HG03159 (cell line): ENCODE results near the gene ATP11C.
A peak's percentile ranks its signal among the peaks of the same experiment; 100 is the strongest.
"Not testable (repeated sequence)": the region's sequence is repeated elsewhere in the genome, so short reads cannot be mapped to it uniquely, and the experiment has no call there.

Experiments
- ATAC-seq: cut with Tn5 transposase; IDR thresholded peaks from one replicate; pipeline ENCODE4 v1.9.1; 2021; ENCODE audit warnings: mild to moderate bottlenecking, moderate library complexity; ENCODE audit not compliant: unreplicated experiment

The ATP11C gene

DNA sequence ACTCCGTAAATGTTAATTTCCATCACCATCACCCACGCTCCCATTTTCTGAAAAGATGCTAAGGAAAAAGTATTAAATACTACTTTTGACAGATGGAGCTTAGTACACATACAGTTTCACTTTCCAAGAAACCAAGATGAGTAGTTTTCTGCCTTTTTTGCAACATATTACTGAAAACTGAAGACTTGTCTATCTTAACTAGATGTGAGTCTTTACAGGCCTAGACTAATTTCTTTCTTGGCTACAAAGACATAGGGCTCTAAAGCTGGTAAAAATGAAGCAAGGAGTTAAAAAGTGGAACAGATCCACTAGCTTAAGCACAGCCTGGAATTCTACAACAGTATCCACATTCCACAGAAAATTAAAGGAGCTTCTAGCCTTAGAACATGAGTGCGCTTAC lies 68.2 kb downstream of the ATP11C start:
- no peak for ATAC-seq

DNA sequence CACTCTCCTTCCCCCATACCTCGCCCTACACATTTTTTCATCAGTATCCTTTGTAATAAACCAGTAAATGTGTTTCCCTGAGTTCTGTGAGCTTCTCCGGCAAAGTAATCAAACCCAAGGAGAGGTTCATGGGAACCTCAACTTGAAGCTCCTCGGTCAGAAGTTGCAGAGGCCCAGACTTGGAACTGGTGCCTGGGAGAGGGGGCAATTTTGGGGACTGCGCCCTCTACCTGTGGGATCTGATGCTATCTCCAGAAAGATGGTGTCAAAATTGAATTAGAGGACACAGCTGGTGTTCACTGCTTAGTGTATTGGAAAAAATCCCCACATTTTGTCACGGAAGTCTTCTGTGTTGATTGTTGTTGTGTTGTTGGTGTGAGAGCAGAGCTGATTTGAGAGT lies 70.6 kb downstream of the ATP11C start:
- ATAC-seq = no peak

- ATAC-seq = not testable (repeated sequence)
Observed at GRCh38 chrX:139856826-139857225, 76.0 kb downstream of the ATP11C start.

- ATAC-seq = no peak
Observed at GRCh38 chrX:139851730-139852129, 81.1 kb downstream of the ATP11C start.

GRCh38 chrX:139850968-139851367 lies 81.9 kb downstream of the ATP11C start:
- ATAC-seq = no peak

DNA sequence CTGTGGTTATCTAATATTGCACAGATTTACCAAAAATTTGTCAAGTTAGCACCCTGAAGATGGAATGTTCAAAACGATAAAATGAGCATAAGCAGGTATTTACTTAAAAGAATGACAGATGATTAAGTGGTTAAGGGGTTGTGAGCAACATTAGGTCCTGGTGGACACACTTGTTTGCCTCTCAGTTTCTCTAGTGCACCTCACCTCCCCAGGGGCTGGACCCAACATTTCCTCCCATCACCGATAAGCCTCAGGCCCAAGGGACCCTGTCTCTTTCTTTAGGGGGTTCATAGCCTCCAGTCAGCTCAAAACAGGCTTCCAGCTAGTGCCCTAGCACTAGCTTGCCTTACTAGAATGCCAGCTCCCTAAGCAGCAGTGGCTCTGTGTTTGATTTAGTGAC lies 88.0 kb downstream of the ATP11C start:
- no peak for ATAC-seq

- ATAC-seq = peak; percentile 56
Observed at GRCh38 chrX:139844163-139844562, 88.7 kb downstream of the ATP11C start.

- ATAC-seq = no peak
Observed at GRCh38 chrX:139842326-139843185, 90.3 kb downstream of the ATP11C start.

- ATAC-seq = not testable (repeated sequence)
Observed at GRCh38 chrX:139836335-139836734, 96.5 kb downstream of the ATP11C start.

- no peak for ATAC-seq
Observed at GRCh38 chrX:139834879-139835278, 98.0 kb downstream of the ATP11C start.

DNA sequence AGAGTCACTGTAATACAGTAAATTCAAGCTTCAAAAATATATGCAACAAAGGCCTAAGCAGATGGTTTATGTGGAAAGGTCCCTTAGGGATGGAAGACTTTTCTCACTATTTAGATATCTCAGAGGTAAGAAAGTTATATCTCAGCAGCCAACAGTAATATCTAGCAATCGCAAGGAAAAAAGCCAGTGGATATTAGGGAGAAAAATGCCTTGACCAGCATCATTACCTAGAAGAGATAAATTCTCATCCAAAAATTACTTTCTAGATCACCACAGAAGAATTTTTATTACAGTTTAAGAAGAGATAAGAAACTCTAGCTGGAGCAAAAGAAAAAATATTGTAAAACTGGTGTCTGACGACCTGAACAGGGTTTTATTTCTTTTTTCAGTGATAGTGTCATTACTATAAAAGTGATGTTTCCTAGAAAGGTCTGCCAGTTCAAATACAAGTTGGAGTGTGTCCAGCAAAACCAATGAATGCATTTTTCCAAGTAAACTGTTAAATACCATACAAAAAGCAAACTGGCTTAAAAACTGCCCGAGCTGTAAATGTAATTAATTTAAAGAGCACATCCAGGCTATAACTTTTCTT lies 100.0 kb downstream of the ATP11C start:
- ATAC-seq = no peak

- peak; percentile 78 for ATAC-seq
Observed at GRCh38 chrX:139831675-139832456, 101.0 kb downstream of the ATP11C start.

DNA sequence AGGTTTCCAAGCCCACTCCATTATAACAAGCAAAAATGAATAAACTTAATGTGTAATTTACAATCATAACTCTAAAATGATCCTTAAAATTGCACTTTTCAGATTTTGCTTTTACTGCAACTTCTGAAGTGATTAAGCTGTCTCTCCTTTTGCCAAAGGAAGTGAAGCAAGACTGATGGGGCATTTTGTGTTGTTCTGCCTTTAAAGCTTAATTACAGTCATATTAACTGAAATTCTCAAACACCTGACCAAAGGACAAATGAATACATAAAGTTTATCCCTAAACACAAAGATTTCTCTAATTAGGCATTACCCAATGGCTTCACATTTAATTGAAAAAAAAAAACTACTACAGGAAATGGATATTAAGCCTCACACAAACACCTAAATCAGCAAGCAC lies 101.8 kb downstream of the ATP11C start:
- ATAC-seq = no peak

DNA sequence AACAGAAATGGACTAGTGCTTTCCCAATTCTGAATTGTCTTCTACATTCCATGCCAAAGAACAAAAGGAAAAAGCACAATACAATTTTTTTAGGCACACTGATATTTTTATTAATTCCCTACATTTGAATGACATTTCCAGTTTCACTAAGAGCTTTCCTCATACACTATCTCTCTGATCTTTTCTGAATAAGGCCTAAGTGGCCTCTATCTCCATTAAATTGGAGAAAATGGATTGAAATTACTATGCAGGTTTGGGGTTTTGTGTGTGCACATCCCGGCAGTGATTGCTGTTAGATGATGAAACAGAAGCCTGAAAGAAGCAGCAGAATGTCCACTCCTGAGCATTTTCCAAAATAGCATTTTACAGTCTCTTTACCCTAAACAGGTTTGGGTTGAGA lies 104.0 kb downstream of the ATP11C start:
- no peak for ATAC-seq

DNA sequence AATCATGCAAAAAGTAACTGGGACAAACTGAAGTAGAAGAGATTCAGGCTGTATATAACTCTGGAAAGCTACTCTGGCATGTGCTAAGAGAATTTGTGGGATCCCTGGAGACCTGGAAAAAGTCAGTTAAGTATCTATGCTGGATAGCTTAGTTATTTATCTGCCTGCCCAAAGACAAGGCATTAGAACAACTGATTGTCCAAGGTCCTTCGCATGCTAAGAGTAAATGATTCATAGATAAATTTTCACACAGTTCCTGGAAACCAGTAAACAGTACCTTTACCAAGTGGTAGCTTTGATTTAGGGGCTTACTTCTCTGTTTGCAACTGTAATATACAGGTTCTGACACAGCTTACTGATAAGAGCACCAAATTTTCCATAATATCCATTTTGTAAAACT lies 104.8 kb downstream of the ATP11C start:
- no peak for ATAC-seq

DNA sequence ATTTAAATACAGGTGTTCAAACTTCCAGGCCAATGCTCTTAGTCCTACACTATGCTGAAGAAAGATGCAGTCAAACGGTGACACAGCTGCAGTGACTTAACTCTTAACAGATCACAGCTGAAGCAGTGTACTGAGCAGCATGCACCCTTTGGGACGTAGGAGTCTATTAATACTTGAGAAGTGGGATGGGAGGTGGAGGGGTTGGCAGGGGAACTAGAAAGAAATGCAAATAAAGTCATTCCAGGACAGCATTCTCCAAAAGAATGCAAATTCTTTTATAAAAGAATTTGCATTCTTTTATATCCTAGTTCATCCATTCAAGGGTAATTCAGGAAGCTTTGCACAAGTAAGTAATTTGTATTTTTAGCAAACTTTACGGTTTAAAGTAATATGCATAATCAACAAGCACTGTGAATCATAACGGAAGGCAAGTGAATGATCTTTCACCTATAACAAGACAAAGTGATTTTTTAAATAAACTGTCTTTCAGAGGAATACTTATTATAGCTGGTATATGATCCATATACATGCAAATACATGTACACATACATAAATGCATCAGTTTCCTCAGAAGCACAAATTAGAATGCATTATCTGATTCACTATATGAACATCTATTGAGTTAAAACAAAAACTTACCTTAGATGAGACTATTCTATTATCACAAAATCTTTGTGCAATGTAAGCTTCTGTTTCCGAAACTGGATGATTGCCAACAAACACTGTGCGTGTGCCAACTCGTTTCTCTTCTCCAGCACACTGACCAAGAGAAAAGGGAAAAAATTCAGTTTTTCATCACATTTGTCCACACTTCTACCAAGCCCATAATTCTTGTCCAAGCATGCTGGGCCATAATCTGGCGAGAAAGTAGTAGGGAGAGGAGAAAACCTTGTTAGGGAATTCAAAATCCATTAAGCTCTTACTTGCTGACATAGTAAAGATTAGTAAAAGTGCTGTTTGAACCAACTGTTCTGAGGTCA lies 106.5 kb downstream of the ATP11C start:
- ATAC-seq = no peak

GRCh38 chrX:139825618-139826017 lies 107.2 kb downstream of the ATP11C start:
- no peak for ATAC-seq

- ATAC-seq = no peak
Observed at GRCh38 chrX:139823806-139824205, 109.0 kb downstream of the ATP11C start.

DNA sequence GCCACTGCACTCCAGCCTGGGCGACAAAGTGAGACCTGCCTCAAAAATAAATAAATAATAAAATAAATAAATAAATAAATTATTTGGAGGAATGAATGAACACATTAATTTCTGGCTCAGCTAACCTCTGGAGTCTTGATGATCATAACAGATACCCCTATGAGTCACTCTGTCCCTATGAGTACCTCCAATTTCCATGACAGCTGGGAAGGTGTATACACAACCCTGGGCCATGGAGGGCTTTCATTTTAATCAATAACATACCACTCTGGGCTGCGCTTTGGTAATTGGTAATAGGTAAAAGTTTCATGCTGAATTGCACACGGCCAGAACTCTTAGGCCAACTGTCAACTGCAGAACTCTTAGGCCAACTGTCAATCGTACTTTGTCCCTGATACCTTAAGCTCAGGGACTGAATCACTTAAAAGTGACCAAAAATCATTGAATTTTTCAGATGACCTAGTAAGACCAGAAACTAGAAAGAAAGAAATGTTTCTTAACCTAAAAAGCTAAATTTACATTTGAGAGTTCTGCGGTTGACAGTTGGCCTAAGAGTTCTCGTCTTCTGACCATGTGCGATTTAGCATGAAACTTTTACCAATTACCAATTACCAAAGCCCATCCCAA lies 112.4 kb downstream of the ATP11C start:
- ATAC-seq = no peak

DNA sequence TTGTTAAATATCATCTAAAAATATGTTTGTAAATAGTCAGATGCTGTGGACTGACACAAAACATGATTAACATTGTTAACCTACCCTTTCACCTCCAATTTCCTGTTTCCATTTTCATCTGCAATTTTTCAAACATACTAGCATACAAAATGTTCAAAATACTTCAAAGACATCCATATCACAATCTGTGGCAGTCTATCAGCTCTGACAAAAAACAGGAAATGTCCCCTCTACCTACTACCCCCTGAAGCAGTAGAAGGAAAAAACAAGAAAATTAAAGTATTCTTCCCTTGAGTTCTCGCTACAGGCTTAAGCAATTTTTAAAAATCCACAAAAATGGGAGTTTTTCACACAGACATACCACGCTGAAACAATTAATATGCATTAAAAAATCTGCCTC lies 116.6 kb downstream of the ATP11C start:
- ATAC-seq = no peak
